GM19468 (cell line): ENCODE data around the gene TNFAIP6.
A peak's percentile ranks its signal among the peaks of the same experiment; 100 is the strongest.

ENCODE experiments used
- ATAC-seq: cut with Tn5 transposase; IDR thresholded peaks from one replicate; pipeline ENCODE4 v1.9.1; 2021; ENCODE audit warnings: mild to moderate bottlenecking, moderate library complexity, moderate number of reproducible peaks; ENCODE audit not compliant: unreplicated experiment; ENCODE audit errors: extremely low read depth

Gene TNFAIP6

GRCh38 chr2:151358166-151358970, 976 bp downstream of the TNFAIP6 start:
- no peak for ATAC-seq

- no peak for ATAC-seq
These were observed 2.5 kb downstream of the TNFAIP6 start for GRCh38 chr2:151359768-151360461.

- no peak for ATAC-seq
These were observed 4.4 kb downstream of the TNFAIP6 start for GRCh38 chr2:151361674-151362370.

- peak; percentile 34 for ATAC-seq
These were observed 6.3 kb downstream of the TNFAIP6 start for GRCh38 chr2:151363709-151364108.

- ATAC-seq = no peak
These were observed 10.2 kb downstream of the TNFAIP6 start for GRCh38 chr2:151367571-151367970.

GRCh38 chr2:151374436-151374835, 17.0 kb downstream of the TNFAIP6 start:
- ATAC-seq = peak; percentile 77

GRCh38 chr2:151379169-151379568, 21.8 kb downstream of the TNFAIP6 start:
- ATAC-seq = no peak

- ATAC-seq = no peak
These were observed 23.3 kb downstream of the TNFAIP6 start for GRCh38 chr2:151380580-151381235.

- ATAC-seq = no peak
These were observed 23.9 kb downstream of the TNFAIP6 start for GRCh38 chr2:151381266-151381665.

- ATAC-seq = no peak
These were observed 30.6 kb downstream of the TNFAIP6 start for GRCh38 chr2:151388011-151388410.

- ATAC-seq = no peak
These were observed 34.0 kb downstream of the TNFAIP6 start for GRCh38 chr2:151391436-151391835.

GRCh38 chr2:151394509-151394908, 37.1 kb downstream of the TNFAIP6 start:
- ATAC-seq = no peak

GRCh38 chr2:151395509-151396374, 38.4 kb downstream of the TNFAIP6 start:
- ATAC-seq = no peak

GRCh38 chr2:151399981-151400380, 42.6 kb downstream of the TNFAIP6 start:
- no peak for ATAC-seq

GRCh38 chr2:151401149-151401548, 43.8 kb downstream of the TNFAIP6 start:
- ATAC-seq = no peak

- no peak for ATAC-seq
These were observed 46.5 kb downstream of the TNFAIP6 start for GRCh38 chr2:151403914-151404313.

GRCh38 chr2:151405376-151405775, 48.0 kb downstream of the TNFAIP6 start:
- ATAC-seq = no peak

- no peak for ATAC-seq
These were observed 49.9 kb downstream of the TNFAIP6 start for GRCh38 chr2:151407281-151407680.

- ATAC-seq = no peak
These were observed 51.6 kb downstream of the TNFAIP6 start for GRCh38 chr2:151408788-151409600.
